NCI-H2171 (cell line): Measurements from ENCODE around the gene SHROOM3.

Experiments
- DNase-seq: peaks from one replicate; lab custom pipeline; 2025; lab: John Stamatoyannopoulos, UW

SHROOM3 gene

GRCh38 chr4:76569706-76570105 lies 134.7 kb downstream of the SHROOM3 start:
- DNase-seq, result no peak

GRCh38 chr4:76570141-76570973 lies 135.3 kb downstream of the SHROOM3 start:
- no peak for DNase-seq

- DNase-seq, result no peak
These were observed 136.2 kb downstream of the SHROOM3 start for GRCh38 chr4:76571274-76571673.

GRCh38 chr4:76572224-76572623 lies 137.2 kb downstream of the SHROOM3 start:
- no peak for DNase-seq

GRCh38 chr4:76576824-76577223 lies 141.8 kb downstream of the SHROOM3 start:
- no peak for DNase-seq

- DNase-seq, result no peak
These were observed 143.1 kb downstream of the SHROOM3 start for GRCh38 chr4:76578002-76578560.

GRCh38 chr4:76579596-76580375 lies 144.8 kb downstream of the SHROOM3 start:
- DNase-seq, result no peak

- DNase-seq, result no peak
These were observed 146.3 kb downstream of the SHROOM3 start for GRCh38 chr4:76581077-76581962.

- no peak for DNase-seq
These were observed 147.2 kb downstream of the SHROOM3 start for GRCh38 chr4:76582074-76582816.

GRCh38 chr4:76582817-76583087 lies 147.7 kb downstream of the SHROOM3 start:
- DNase-seq, result no peak

- no peak for DNase-seq
These were observed 149.5 kb downstream of the SHROOM3 start for GRCh38 chr4:76584241-76585152.

GRCh38 chr4:76585272-76585671 lies 150.2 kb downstream of the SHROOM3 start:
- no peak for DNase-seq

- DNase-seq, result no peak
These were observed 150.9 kb downstream of the SHROOM3 start for GRCh38 chr4:76585897-76586360.

- no peak for DNase-seq
These were observed 153.2 kb downstream of the SHROOM3 start for GRCh38 chr4:76588274-76588673.

- DNase-seq, result no peak
These were observed 154.4 kb downstream of the SHROOM3 start for GRCh38 chr4:76589402-76589801.

GRCh38 chr4:76589872-76590797 lies 155.1 kb downstream of the SHROOM3 start:
- no peak for DNase-seq

GRCh38 chr4:76590798-76591281 lies 155.8 kb downstream of the SHROOM3 start:
- no peak for DNase-seq

- DNase-seq, result no peak
These were observed 157.0 kb downstream of the SHROOM3 start for GRCh38 chr4:76591992-76592391.

GRCh38 chr4:76592460-76592859 lies 157.4 kb downstream of the SHROOM3 start:
- no peak for DNase-seq
